ENCODE measurements around the gene NEU3.

DNA sequence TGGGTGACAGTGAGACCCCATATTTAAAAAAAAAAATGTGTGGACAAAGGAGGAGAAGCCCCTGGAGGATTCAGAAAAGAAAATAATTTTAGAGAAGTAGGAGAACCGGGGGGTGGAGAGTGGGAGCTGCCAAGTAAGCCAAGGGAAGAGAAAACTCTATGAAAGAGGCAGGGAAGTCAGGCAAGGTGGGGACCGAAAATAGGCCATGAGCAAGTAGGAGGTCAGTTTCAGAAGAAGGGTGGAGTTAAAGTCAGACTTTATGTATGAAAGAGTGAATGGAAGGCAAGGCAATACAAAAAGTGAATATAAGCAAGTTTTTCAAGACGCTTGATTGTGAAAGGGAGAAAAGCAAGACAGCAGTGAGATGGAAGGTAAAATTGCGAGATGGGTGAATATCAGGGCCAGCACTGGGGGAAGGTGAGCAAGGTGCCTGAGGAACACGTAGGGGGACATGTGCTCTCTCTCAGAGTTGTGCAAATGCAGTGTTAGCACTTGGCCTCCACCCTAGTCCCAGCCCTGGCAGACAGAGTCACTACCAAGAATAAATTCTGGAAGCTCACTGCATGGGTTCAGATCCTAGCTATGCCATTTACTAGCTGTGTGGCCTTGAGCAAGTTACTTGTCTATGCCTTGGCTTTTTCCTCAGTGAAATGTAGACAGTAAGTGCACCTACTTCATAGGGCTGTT is 46.5 kb upstream of the NEU3 start:
- no peak for TF ChIP-seq GATA2 (IDR thresholded peaks at IDR 0.05; ENCODE audit: low read depth, low read length)
- TF ChIP-seq GATA3 (IDR thresholded peaks at IDR 0.05; ENCODE audit: low read depth, low read length), result no peak
